HG03066 (cell line): Measurements from ENCODE around the gene BEND7.
"Not testable (repeated sequence)": the region's sequence is repeated elsewhere in the genome, so short reads cannot be mapped to it uniquely, and the experiment has no call there.

Experiments used
- ATAC-seq: cut with Tn5 transposase; IDR thresholded peaks from one replicate; pipeline ENCODE4 v1.9.1; 2021; ENCODE audit warnings: low read depth; ENCODE audit not compliant: unreplicated experiment

The BEND7 gene

GRCh38 chr10:13528875-13529713, at the start of gene BEND7:
Gene BEND7 (minus strand): TSS chr10:13529014. CDS start chr10:13528533, 481 bp downstream.
- no peak for ATAC-seq

- no peak for ATAC-seq
Measured at GRCh38 chr10:13573960-13574359, 45.1 kb upstream of the BEND7 start.

GRCh38 chr10:13571541-13571940, 42.7 kb upstream of the BEND7 start:
- no peak for ATAC-seq

- no peak for ATAC-seq
Measured at GRCh38 chr10:13567030-13567429, 38.2 kb upstream of the BEND7 start.

GRCh38 chr10:13564576-13564975, 35.8 kb upstream of the BEND7 start:
- no peak for ATAC-seq

- ATAC-seq, result no peak
Measured at GRCh38 chr10:13563481-13564445, 34.9 kb upstream of the BEND7 start.

- ATAC-seq, result no peak
Measured at GRCh38 chr10:13560597-13560996, 31.8 kb upstream of the BEND7 start.

GRCh38 chr10:13559124-13559700, 30.4 kb upstream of the BEND7 start:
- ATAC-seq, result no peak

GRCh38 chr10:13555884-13556510, 27.2 kb upstream of the BEND7 start:
- no peak for ATAC-seq

GRCh38 chr10:13550802-13551201, 22.0 kb upstream of the BEND7 start:
- no peak for ATAC-seq

GRCh38 chr10:13542533-13542932, 13.7 kb upstream of the BEND7 start:
- ATAC-seq, result no peak

GRCh38 chr10:13537985-13538384, 9.2 kb upstream of the BEND7 start:
- not testable (repeated sequence) for ATAC-seq

- no peak for ATAC-seq
Measured at GRCh38 chr10:13536674-13537366, 8.0 kb upstream of the BEND7 start.

GRCh38 chr10:13535346-13535745, 6.5 kb upstream of the BEND7 start:
- no peak for ATAC-seq

- no peak for ATAC-seq
Measured at GRCh38 chr10:13529714-13529973, 830 bp upstream of the BEND7 start.

- ATAC-seq, result no peak
Measured at GRCh38 chr10:13528123-13528874, 515 bp downstream of the BEND7 start.

GRCh38 chr10:13527864-13528122, 1.0 kb downstream of the BEND7 start:
- ATAC-seq, result no peak

- no peak for ATAC-seq
Measured at GRCh38 chr10:13526948-13527863, 1.6 kb downstream of the BEND7 start.

GRCh38 chr10:13525663-13526062, 3.2 kb downstream of the BEND7 start:
- ATAC-seq, result no peak
